Measurements from ENCODE around the gene LRRC26.

The LRRC26 gene

DNA sequence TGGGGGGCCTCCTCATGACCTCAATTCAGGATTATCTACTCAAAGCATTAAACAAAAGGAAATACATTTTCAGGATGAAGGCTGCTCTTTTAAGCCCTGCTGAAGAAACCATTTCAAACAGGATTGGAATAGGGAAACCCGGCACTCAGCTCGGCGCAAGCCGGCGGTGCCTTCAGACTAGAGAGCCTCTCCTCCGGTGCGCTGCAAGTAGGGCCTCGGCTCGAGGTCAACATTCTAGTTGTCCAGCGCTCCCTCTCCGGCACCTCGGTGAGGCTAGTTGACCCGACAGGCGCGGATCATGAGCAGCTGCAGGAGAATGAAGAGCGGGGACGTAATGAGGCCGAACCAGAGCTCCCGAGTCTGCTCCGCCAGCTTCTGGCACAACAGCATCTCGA, 34.9 kb upstream of the LRRC26 start:
- H3K36me3 ChIP-seq (ENCODE audit: insufficient read depth) = no peaks in the 10 kb centered on the region
- H3K27me3 ChIP-seq (ENCODE audit: insufficient read depth, low read depth) = no peaks in the 10 kb centered on the region
- H2AFZ ChIP-seq (ENCODE audit: low read depth) = peak overlapping the region; percentile 55; the same call in 1 of the 2 replicates
- TF ChIP-seq, protein P1, sequence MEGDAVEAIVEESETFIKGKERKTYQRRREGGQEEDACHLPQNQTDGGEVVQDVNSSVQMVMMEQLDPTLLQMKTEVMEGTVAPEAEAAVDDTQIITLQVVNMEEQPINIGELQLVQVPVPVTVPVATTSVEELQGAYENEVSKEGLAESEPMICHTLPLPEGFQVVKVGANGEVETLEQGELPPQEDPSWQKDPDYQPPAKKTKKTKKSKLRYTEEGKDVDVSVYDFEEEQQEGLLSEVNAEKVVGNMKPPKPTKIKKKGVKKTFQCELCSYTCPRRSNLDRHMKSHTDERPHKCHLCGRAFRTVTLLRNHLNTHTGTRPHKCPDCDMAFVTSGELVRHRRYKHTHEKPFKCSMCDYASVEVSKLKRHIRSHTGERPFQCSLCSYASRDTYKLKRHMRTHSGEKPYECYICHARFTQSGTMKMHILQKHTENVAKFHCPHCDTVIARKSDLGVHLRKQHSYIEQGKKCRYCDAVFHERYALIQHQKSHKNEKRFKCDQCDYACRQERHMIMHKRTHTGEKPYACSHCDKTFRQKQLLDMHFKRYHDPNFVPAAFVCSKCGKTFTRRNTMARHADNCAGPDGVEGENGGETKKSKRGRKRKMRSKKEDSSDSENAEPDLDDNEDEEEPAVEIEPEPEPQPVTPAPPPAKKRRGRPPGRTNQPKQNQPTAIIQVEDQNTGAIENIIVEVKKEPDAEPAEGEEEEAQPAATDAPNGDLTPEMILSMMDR (conservative IDR thresholded peaks at IDR 0.05; ENCODE audit: low read depth, low read length) = no peak
- peaks cover 32% of the 10 kb centered on the region for H3K4me1 ChIP-seq (ENCODE audit: low read depth, poor library complexity, severe bottlenecking)
- peak overlapping the region; percentile 72; the same call in 1 of the 2 replicates for H3K9ac ChIP-seq
- peak overlapping the region; percentile 75 for H3K4me2 ChIP-seq
- H3K27ac ChIP-seq = peak overlapping the region; percentile 31; the same call in 1 of the 2 replicates
- H3K4me3 ChIP-seq (IDR thresholded peaks at IDR 0.05; ENCODE audit: insufficient read depth, low read depth, low read length) = no peak overlapping the region
- no peaks in the 10 kb centered on the region for H4K20me1 ChIP-seq (ENCODE audit: insufficient read depth)
- H3K79me2 ChIP-seq (ENCODE audit: insufficient read depth, low read depth) = peaks cover 43% of the 10 kb centered on the region

DNA sequence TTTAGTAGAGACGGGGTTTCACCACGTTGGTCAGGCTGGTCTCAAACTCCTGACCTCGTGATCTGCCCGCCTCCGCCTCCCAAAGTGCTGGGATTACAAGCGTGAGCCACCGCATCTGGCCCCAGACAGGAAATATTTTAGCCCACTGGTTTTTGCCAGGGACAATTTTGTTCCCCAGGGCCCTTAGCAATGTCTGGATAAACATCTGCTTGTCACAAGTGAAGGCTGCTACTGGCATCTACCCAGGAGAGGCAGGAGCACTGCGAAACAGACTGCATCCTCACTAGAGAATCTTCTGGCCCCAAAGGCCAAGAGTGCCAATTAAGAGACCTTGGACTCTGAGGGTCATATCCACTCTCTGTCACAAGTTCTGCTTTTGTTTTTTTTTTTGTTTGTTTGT, 33.1 kb upstream of the LRRC26 start:
- Histone ChIP-seq H3K79me2 (ENCODE audit: insufficient read depth, low read depth) (peaks cover 43% of the 10 kb centered on the region), H3K27ac (no peak overlapping the region), H3K4me2 (no peak overlapping the region), H2AFZ (ENCODE audit: low read depth) (no peak overlapping the region), H3K4me3 (IDR thresholded peaks at IDR 0.05; ENCODE audit: insufficient read depth, low read depth, low read length) (no peak overlapping the region), H3K36me3 (ENCODE audit: insufficient read depth) (no peaks in the 10 kb centered on the region), H3K9ac (no peak overlapping the region), H4K20me1 (ENCODE audit: insufficient read depth) (no peaks in the 10 kb centered on the region), H3K27me3 (ENCODE audit: insufficient read depth, low read depth) (no peaks in the 10 kb centered on the region), H3K4me1 (ENCODE audit: low read depth, poor library complexity, severe bottlenecking) (peaks cover 35% of the 10 kb centered on the region)
- TF ChIP-seq, protein P1 (conservative IDR thresholded peaks at IDR 0.05; ENCODE audit: low read depth, low read length) = no peak

DNA sequence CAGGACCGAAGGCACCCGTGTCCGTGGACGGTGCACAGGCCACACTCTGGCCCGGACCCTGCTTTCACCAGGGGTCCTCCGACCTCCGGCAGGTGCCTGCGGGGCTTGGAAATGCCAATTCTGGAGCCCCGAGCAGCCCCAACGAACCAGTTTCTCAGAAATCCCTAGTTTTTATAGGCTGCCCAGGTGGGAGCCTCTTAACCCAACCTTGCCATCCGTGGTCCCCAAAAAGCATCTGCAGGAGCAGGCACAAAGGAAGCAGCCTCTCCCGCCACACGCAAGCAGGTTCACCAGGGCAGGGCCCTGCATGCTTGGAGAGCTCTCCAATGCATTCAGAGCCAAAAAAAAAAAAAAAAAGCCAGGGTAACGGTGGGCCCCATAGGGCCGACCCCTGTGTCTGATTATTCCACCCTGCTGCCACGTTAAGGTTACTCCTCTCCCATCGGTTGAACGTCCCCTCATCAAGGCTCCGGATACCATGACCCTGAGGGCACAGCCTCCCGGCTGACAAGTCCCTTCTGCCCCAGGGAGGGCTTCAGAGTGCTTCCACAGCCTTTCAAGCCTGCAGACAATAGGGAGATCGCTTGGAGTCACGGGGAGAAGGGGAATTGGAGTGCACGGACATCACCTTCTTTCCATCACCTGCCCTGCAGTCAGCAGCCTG, 31.5 kb upstream of the LRRC26 start:
- Histone ChIP-seq H3K4me3 (IDR thresholded peaks at IDR 0.05; ENCODE audit: insufficient read depth, low read depth, low read length) (no peak overlapping the region), H3K4me1 (ENCODE audit: low read depth, poor library complexity, severe bottlenecking) (peaks cover 28% of the 10 kb centered on the region), H3K27me3 (ENCODE audit: insufficient read depth, low read depth) (no peaks in the 10 kb centered on the region), H4K20me1 (ENCODE audit: insufficient read depth) (no peaks in the 10 kb centered on the region), H3K4me2 (peak overlapping the region; percentile 76), H3K27ac (peak overlapping the region; percentile 24; the same call in 1 of the 2 replicates), H3K9ac (peak overlapping the region; percentile 47; the same call in 1 of the 2 replicates), H3K36me3 (ENCODE audit: insufficient read depth) (no peaks in the 10 kb centered on the region), H2AFZ (ENCODE audit: low read depth) (peak overlapping the region; percentile 73), H3K79me2 (ENCODE audit: insufficient read depth, low read depth) (peaks cover 33% of the 10 kb centered on the region)
- TF ChIP-seq, protein P1 (conservative IDR thresholded peaks at IDR 0.05; ENCODE audit: low read depth, low read length) = no peak

DNA sequence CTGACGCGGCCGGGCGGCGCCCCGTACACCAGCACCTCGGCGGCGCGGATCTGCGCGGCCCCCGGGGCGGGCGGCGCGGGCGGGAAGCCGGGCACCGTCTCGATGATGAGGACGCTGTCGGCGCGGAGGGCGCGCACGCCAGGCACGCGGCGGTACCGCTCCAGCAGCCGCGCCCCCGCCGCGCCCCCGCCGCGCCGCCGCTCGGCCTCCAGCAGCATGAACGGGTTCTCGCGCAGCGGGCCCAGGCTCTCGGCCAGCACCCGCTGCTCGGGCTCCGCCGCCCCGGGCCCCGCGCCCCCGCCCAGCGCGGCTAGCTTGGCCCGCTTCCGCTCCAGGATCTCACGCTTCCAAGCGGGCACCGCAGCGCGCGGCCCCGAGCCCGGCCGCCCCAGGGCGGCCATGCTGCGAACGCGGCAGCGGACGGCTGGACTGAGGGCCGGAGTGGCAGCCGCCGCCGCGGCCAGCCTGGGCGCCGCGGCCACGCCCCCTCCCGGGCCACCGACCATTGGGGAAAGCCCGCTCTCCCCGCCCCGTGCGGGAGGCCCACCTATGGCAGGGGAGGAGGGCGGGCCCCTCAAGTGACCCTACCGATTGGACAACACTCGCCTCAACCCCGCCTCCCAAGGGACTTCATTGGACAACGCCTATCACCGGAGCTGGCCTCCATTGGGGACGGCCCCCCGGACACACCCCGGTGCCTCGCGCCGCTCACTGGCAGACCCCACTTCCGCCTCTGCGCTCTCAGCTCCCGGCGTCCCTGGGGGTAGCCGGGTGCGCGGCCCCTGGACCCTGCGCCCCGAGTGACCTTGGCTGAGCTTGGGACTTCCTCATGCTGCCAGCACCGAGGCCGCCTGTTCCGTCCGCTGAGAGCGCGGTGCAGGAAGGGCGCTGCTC, 30.7 kb upstream of the LRRC26 start, which contains the start of gene TPRN:
Gene TPRN, minus strand, starts transcription at position 431 of the 894 bp plus-strand sequence. Its CDS starts 30 bp downstream, at position 401.
- TF ChIP-seq, protein P1 (conservative IDR thresholded peaks at IDR 0.05; ENCODE audit: low read depth, low read length) = no peak
- Histone ChIP-seq H3K4me2 (peak within 1 kb of the TSS; percentile 76), H2AFZ (ENCODE audit: low read depth) (peak within 1 kb of the TSS; percentile 73), H3K27me3 (ENCODE audit: insufficient read depth, low read depth) (no peaks in the 10 kb centered on the region), H3K9ac (peak within 1 kb of the TSS; percentile 47; the same call in 1 of the 2 replicates), H3K4me3 (IDR thresholded peaks at IDR 0.05; ENCODE audit: insufficient read depth, low read depth, low read length) (no peak within 1 kb of the TSS), H3K79me2 (ENCODE audit: insufficient read depth, low read depth) (peaks cover 25% of the 10 kb centered on the region), H3K27ac (peak within 1 kb of the TSS; percentile 24; the same call in 1 of the 2 replicates), H3K36me3 (ENCODE audit: insufficient read depth) (no peaks in the 10 kb centered on the region), H4K20me1 (ENCODE audit: insufficient read depth) (no peaks in the 10 kb centered on the region), H3K4me1 (ENCODE audit: low read depth, poor library complexity, severe bottlenecking) (peaks cover 27% of the 10 kb centered on the region)
